Lung (tissue), 12 donors: ENCODE measurements around the gene EMP3. TPM values are rescaled to one million over a fixed set of nuclear protein-coding genes. Genes with fewer than 3 reads are reported as not detected.
A peak's percentile ranks its signal among the peaks of the same experiment; 100 is the strongest.
"Not testable (repeated sequence)": the region's sequence is repeated elsewhere in the genome, so short reads cannot be mapped to it uniquely, and the experiment has no call there.

Experiments used
- ATAC-seq: fragments of 200-7000 bp; cut with Tn5 transposase; one replicate; pipeline ENCODE4 v1.9.1; 2020; ENCODE audit warnings: moderate number of reproducible peaks; ENCODE audit not compliant: insufficient read depth, low FRiP score
- DNase-seq, 3 donors: peaks; one replicate each; pipeline ENCODE4 v3.0.0-alpha.2; 2013 to 2017
- H3K27ac ChIP-seq, 2 donors: one replicate each; pipeline ENCODE4 v1.5.1; 2013; ENCODE audit warnings: mild to moderate bottlenecking in 2 of 2, moderate library complexity in 2 of 2, control low read depth in 1 of 2, inconsistent platforms in 1 of 2, low read depth in 1 of 2, low read length in 1 of 2
- H3K27me3 ChIP-seq, 3 donors: one replicate each; pipeline ENCODE4 v1.5.1; 2013; ENCODE audit warnings: low read length in 2 of 3; ENCODE audit not compliant: control insufficient read depth in 3 of 3, insufficient read depth in 3 of 3
- H3K36me3 ChIP-seq, 4 donors: one replicate each; pipeline ENCODE4 v1.5.1; 2013; ENCODE audit warnings: low read length in 4 of 4, mild to moderate bottlenecking in 1 of 4, moderate library complexity in 1 of 4; ENCODE audit not compliant: control insufficient read depth in 4 of 4, insufficient read depth in 4 of 4
- H3K4me1 ChIP-seq, 5 donors: one replicate each; pipeline ENCODE4 v1.5.1; 2013; ENCODE audit warnings: low read length in 5 of 5, mild to moderate bottlenecking in 2 of 5, moderate library complexity in 1 of 5; ENCODE audit not compliant: control insufficient read depth in 5 of 5, insufficient read depth in 5 of 5
- H3K4me3 ChIP-seq: one replicate; pipeline ENCODE4 v1.5.1; 2013; ENCODE audit warnings: mild to moderate bottlenecking, control low read depth, moderate library complexity
- H3K9ac ChIP-seq, 2 donors: one replicate each; pipeline ENCODE4 v1.5.1; 2013; ENCODE audit warnings: low read length in 2 of 2, control low read depth in 1 of 2; ENCODE audit not compliant: insufficient read depth in 1 of 2
- H3K9me3 ChIP-seq, 4 donors: one replicate each; pipeline ENCODE4 v1.5.1; 2013; ENCODE audit warnings: low read length in 3 of 4, mild to moderate bottlenecking in 1 of 4, moderate library complexity in 1 of 4; ENCODE audit not compliant: control insufficient read depth in 4 of 4, insufficient read depth in 3 of 4
- WGBS, 2 donors: extraction: QIAGEN DNeasy Blood & Tissue Kit; methylation state at CpG; one replicate each; pipeline ENCODE4 v1.1.7; 2013; 5-methylcytosine and 5-hydroxymethylcytosine counted together
- polyA plus RNA-seq, 2 donors: library from polyadenylated mRNA; stranded (reverse); fragments of 200-250 nt; gene quantifications; one replicate each; pipeline ENCODE4 v1.2.1, GENCODE V29; 2013
- total RNA-seq, 2 donors: library from RNA; depleted of rRNA in 1 of 2; stranded (reverse); fragments of >200 nt in 1 of 2; gene quantifications; one replicate each; pipeline ENCODE4 v1.2.1, GENCODE V29; 2014 to 2021
- TF ChIP-seq, protein P1 (sequence below): IDR thresholded peaks from 2 replicates; pipeline ENCODE4 v1.5.1; 2012; ENCODE audit warnings: mild to moderate bottlenecking; ENCODE audit errors: control extremely low read depth, extremely low read depth
- donor health status: control.
- donor health status: control.
- donor health status: Bipolar disorder and iron deficiency.
- donor health status: healthy.
- donor health status: DM: yes; HTN: yes; CAD: no.

The EMP3 gene
- total and polyA plus RNA-seq, 4 donors = 36.9 to 276 (median 223) TPM

DNA sequence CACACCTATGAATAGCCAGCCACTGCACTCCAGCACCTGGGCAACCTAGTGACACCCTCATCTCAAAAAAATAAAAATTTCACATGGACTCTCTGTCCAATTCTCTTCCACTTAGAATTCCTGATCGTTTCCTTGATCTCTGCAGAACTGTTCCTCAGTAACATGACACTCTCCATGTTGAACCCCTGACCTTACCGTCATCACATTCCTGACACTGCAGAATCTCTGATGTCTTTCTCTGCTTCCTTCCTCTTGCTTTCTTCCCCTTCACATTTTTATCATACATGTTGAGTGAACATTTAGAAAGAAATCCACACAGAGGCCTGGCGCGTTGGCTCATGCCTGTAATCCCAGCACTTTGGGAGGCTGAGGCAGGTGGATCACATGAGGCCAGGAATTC is 40.5 kb upstream of the EMP3 start:
- Histone ChIP-seq H3K9me3 (peaks cover 0 to 5% (median 2%) of the 10 kb centered on the region in 4 donors), H3K27me3 (no peaks in the 10 kb centered on the region), H3K4me1 (no peaks in the 10 kb centered on the region), H3K36me3 (peaks cover 2 to 43% (median 23%) of the 10 kb centered on the region in 4 donors), H3K27ac (no peak overlapping the region), H3K4me3 (no peak overlapping the region), H3K9ac (no peak overlapping the region)
- WGBS, 2 donors = 83 to 86% methylated on average over 4 of the region's 4 CpGs
- TF ChIP-seq, protein P1, sequence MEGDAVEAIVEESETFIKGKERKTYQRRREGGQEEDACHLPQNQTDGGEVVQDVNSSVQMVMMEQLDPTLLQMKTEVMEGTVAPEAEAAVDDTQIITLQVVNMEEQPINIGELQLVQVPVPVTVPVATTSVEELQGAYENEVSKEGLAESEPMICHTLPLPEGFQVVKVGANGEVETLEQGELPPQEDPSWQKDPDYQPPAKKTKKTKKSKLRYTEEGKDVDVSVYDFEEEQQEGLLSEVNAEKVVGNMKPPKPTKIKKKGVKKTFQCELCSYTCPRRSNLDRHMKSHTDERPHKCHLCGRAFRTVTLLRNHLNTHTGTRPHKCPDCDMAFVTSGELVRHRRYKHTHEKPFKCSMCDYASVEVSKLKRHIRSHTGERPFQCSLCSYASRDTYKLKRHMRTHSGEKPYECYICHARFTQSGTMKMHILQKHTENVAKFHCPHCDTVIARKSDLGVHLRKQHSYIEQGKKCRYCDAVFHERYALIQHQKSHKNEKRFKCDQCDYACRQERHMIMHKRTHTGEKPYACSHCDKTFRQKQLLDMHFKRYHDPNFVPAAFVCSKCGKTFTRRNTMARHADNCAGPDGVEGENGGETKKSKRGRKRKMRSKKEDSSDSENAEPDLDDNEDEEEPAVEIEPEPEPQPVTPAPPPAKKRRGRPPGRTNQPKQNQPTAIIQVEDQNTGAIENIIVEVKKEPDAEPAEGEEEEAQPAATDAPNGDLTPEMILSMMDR = no peak
- DNase-seq = no peak
- ATAC-seq = no peak

DNA sequence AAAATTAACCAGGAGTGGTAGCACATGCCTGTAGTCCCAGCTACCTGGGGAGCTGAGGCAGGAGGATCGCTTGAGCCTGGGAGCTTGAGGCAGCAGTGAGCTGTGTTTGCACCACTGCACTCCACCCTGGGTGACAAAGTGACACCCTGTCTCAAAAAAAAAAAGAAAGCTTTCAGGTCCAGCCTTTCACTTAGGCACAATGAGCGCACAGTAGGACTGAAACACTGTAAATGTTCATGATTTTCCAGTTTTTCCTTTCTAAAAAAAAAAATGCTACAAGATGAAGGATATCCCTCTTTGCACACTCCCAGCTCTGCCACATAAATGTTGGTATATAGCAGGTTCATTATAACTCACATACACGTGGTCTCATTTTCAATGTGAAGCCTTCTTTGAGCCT is 37.6 kb upstream of the EMP3 start:
- no peak for DNase-seq
- Histone ChIP-seq H3K4me3 (no peak overlapping the region), H3K9me3 (peaks cover 0 to 5% (median 2%) of the 10 kb centered on the region in 4 donors), H3K27me3 (no peaks in the 10 kb centered on the region), H3K27ac (no peak overlapping the region), H3K4me1 (peaks cover 0 to 9% (median 0%) of the 10 kb centered on the region in 5 donors), H3K36me3 (peaks cover 2 to 34% (median 19%) of the 10 kb centered on the region in 4 donors), H3K9ac (no peak overlapping the region)
- no peak for ATAC-seq
- 95 to 97% methylated on average over 3 of the region's 3 CpGs for WGBS, 2 donors
- TF ChIP-seq, protein P1 = no peak

DNA sequence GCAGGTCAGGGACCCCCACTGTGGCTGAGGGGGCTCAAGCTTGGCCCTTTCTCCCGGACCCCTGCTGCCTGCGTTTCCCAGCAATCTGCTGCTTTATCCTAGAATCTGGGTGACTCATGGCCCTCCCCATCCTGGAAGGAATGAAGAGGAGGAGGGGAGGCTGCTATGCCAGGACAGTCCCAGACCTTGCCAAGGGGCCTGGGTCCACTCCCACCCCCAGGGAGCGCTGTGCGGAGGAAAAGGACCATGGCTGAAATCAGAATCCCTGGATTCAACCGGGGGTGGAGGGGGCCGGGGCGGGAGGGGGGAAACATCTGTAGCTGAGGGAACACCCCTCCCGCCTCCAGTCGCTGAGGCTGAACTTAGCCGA is 35.0 kb upstream of the EMP3 start:
- Histone ChIP-seq H3K9ac (no peak overlapping the region), H3K4me3 (no peak overlapping the region), H3K27ac (no peak overlapping the region), H3K4me1 (peaks cover 0 to 9% (median 0%) of the 10 kb centered on the region in 5 donors), H3K9me3 (no peaks in the 10 kb centered on the region), H3K27me3 (no peaks in the 10 kb centered on the region), H3K36me3 (peaks cover 0 to 19% (median 12%) of the 10 kb centered on the region in 4 donors)
- ATAC-seq = no peak
- peak; percentile 53 to 61 (median 58) for DNase-seq
- TF ChIP-seq, protein P1 = no peak
- WGBS, 2 donors = 16 to 24% methylated on average over 10 of the region's 10 CpGs

DNA sequence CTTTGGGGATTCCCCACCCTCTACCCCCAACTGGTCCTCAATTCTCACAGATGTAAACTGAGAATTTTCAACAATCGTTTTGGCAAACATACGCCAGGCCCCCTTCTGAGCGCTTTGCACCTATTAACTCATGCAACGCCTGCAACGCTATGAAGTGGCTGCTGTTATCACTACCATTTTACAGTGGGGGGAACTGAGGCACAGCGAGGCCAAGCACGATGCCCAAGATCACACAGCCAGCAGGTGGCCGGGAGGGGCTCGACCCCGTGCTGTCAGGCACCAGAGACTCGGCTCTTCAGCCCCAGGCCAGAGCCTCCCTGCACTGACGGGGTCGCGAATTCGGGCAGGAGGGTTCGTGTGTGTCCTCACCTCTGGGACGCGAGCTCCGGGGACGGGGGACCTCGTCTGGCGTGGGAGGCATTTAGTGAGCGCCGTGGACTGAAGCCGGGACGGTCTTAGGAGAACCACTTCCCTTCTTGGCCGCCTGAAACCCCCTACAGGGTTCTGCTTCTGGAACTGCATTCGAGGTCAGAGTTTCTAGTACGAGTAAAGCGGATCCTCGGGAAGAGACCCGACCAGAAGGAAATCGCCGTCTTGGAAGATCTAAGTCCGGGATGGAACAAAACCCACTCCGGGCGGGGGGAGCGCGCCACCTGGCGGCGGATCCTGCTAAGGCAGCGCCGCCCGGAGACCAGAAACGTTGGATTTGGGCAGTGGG is 34.4 kb upstream of the EMP3 start:
- peak; percentile 77 for ATAC-seq
- Histone ChIP-seq H3K27me3 (no peaks in the 10 kb centered on the region), H3K4me3 (no peak overlapping the region), H3K4me1 (peaks cover 0 to 9% (median 0%) of the 10 kb centered on the region in 5 donors), H3K36me3 (peaks cover 0 to 14% (median 8%) of the 10 kb centered on the region in 4 donors), H3K27ac (no peak overlapping the region), H3K9ac (peak overlapping the region in 1 of 2 donors; percentile 46), H3K9me3 (no peaks in the 10 kb centered on the region)
- peak; percentile 90 to 93 (median 91) for DNase-seq
- WGBS, 2 donors = 2% methylated on average over 45 of the region's 45 CpGs
- TF ChIP-seq, protein P1 = peak; percentile 92

DNA sequence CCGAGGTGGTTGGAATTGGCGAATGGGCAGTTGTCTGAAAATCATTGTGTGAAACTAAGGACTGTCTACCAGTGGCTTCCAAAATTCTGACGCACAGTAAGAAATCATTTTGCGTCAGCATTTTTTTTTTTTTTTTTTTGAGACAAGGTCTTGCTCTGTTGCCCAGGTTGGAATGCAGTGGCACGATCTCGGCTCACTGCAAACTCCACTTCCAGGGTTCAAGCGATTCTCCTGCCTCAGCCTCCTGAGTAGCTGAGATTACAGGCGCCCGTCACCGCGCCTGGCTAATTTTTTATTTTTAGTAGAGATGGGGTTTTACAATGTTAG is 33.9 kb upstream of the EMP3 start:
- not testable (repeated sequence) for H3K27me3 ChIP-seq

More for the DNA sequence above, 33.9 kb upstream of the EMP3 start:
- 34 to 40% methylated on average over 11 of the region's 11 CpGs for WGBS, 2 donors
- not testable (repeated sequence) for DNase-seq, ATAC-seq, H3K36me3 ChIP-seq, H3K4me3 ChIP-seq, H3K9me3 ChIP-seq, H3K27ac ChIP-seq, H3K9ac ChIP-seq, H3K4me1 ChIP-seq
